Brain microvascular endothelial cell (primary cell): ENCODE measurements around the gene TMEM72.

Experiments
- DNase-seq: peaks from one replicate; pipeline ENCODE4 v3.0.0-alpha.2; 2020
- H3K27ac ChIP-seq: fragments of 250-450 bp; sonication (Bioruptor Pico); 2 replicates; pipeline ENCODE4 v1.5.1; 2020; ENCODE audit warnings: mild to moderate bottlenecking, moderate library complexity
- H3K27me3 ChIP-seq: fragments of 250-450 bp; sonication (Bioruptor Pico); replicated peaks from 2 replicates; pipeline ENCODE4 v1.5.1; 2020; ENCODE audit warnings: mild to moderate bottlenecking
- H3K36me3 ChIP-seq: fragments of 250-450 bp; sonication (Bioruptor Pico); replicated peaks from 2 replicates; pipeline ENCODE4 v1.5.1; 2020; ENCODE audit warnings: mild to moderate bottlenecking
- H3K4me3 ChIP-seq: 2 replicates; pipeline ENCODE4 v1.5.1; 2011; ENCODE audit warnings: low read depth, mild to moderate bottlenecking, control low read depth, low read length, moderate library complexity
- CTCF ChIP-seq: IDR thresholded peaks from 2 replicates; pipeline ENCODE4 v1.5.1; 2011; ENCODE audit warnings: low read depth, mild to moderate bottlenecking, moderate library complexity, low read length, control low read depth, inconsistent platforms; ENCODE audit errors: missing control alignments
- in situ Hi-C: cut with HindIII; loops from 2 replicates; pipeline ENCODE4 v1.10.0; 2017; ENCODE audit warnings: low sequenced_read_pairs, low pct_ligation_motif_present

TMEM72 gene

GRCh38 chr10:44971434-44971833 lies 60.3 kb downstream of the TMEM72 start:
- Histone ChIP-seq H3K4me3 (no peak overlapping the region), H3K27me3 (no peaks in the 10 kb centered on the region), H3K27ac (no peak overlapping the region), H3K36me3 (no peaks in the 10 kb centered on the region)
- in situ Hi-C loops: no loop called here
- TF ChIP-seq CTCF: no peak
- DNase-seq: no peak

- Histone ChIP-seq H3K27me3 (no peaks in the 10 kb centered on the region), H3K4me3 (no peak overlapping the region), H3K27ac (no peak overlapping the region), H3K36me3 (no peaks in the 10 kb centered on the region)
- no peak for TF ChIP-seq CTCF
- DNase-seq: no peak
- in situ Hi-C loops: no loop called here
These were observed 61.0 kb downstream of the TMEM72 start for GRCh38 chr10:44971935-44972757.

DNA sequence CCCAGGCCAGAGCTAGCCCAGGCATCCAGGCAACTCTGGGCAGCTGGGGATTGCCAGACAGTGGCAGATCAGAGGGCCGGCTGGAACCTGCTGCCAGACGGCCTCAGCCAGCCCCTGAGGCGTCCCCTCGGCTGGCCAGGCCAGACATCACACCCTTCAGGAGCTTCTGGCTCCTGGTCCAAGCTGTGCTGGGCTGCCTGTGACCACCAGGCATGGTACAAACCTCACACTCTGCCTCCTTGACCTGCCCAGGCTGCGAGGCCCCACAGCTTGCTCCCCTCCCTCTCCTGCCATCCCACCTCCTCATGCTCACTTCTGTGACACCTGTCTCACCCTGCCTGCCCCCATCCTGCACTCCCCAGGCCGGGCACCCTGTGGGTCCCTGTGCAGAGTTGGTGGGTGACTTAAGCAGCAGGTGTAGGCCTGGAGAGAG lies 61.8 kb downstream of the TMEM72 start:
- DNase-seq: no peak
- in situ Hi-C loops: no loop called here
- Histone ChIP-seq H3K27ac (no peak overlapping the region), H3K27me3 (no peaks in the 10 kb centered on the region), H3K4me3 (no peak overlapping the region), H3K36me3 (no peaks in the 10 kb centered on the region)
- TF ChIP-seq CTCF: no peak

- Histone ChIP-seq H3K4me3 (no peak overlapping the region), H3K27ac (no peak overlapping the region), H3K27me3 (no peaks in the 10 kb centered on the region), H3K36me3 (no peaks in the 10 kb centered on the region)
- no peak for DNase-seq
- in situ Hi-C loops: no loop called here
- TF ChIP-seq CTCF: no peak
These were observed 62.4 kb downstream of the TMEM72 start for GRCh38 chr10:44973323-44974081.

- H3K4me3 ChIP-seq: peak overlapping the region; percentile 61
- in situ Hi-C loops: no loop called here
- no peak for TF ChIP-seq CTCF
These were observed 63.0 kb downstream of the TMEM72 start for GRCh38 chr10:44974082-44974627.

More at GRCh38 chr10:44974082-44974627, 63.0 kb downstream of the TMEM72 start:
- Histone ChIP-seq H3K36me3 (no peaks in the 10 kb centered on the region), H3K27me3 (no peaks in the 10 kb centered on the region), H3K27ac (peak overlapping the region; percentile 17)
- no peak for DNase-seq
